ENCODE data around the gene AREL1.

The AREL1 gene

DNA sequence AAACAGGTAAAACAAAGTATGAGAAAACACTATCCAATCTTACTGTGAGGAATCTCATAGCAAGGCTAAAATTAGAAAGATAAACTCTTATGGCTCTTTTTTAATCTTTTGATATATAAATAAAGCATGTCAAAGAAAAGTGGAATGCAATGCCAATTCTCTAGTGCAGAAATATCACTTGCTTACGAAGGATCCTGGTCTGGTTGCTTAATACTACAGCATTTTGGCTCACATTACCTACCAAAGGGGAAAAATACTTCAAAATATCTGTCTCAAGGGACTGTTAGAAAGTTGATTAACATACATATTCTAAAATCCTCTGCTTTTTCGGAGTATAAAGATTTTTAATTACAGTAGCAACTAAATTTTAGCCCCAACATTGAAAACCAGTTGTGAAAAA, 21.4 kb downstream of the AREL1 start (continued):
- TF ChIP-seq, protein P1, sequence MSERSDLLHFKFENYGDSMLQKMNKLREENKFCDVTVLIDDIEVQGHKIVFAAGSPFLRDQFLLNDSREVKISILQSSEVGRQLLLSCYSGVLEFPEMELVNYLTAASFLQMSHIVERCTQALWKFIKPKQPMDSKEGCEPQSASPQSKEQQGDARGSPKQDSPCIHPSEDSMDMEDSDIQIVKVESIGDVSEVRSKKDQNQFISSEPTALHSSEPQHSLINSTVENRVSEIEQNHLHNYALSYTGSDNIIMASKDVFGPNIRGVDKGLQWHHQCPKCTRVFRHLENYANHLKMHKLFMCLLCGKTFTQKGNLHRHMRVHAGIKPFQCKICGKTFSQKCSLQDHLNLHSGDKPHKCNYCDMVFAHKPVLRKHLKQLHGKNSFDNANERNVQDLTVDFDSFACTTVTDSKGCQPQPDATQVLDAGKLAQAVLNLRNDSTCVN (tag by site-specific recombination; optimal IDR thresholded peaks at IDR 0.05) = no peak
- no peak for TF ChIP-seq ZNF354C (tag by site-specific recombination; IDR thresholded peaks at IDR 0.05; ENCODE audit: borderline replicate concordance, low read depth)
- no peak for TF ChIP-seq ZNF560 (tag by site-specific recombination; IDR thresholded peaks at IDR 0.05; ENCODE audit: borderline replicate concordance)
- no peak for TF ChIP-seq ZNF175 (tag by site-specific recombination; IDR thresholded peaks at IDR 0.05)
- no peak for TF ChIP-seq ZNF394 (tag by site-specific recombination; IDR thresholded peaks at IDR 0.05; ENCODE audit: borderline replicate concordance)
- TF ChIP-seq ZNF366 (tag by site-specific recombination; conservative IDR thresholded peaks at IDR 0.05) = no peak
- TF ChIP-seq, protein P2, sequence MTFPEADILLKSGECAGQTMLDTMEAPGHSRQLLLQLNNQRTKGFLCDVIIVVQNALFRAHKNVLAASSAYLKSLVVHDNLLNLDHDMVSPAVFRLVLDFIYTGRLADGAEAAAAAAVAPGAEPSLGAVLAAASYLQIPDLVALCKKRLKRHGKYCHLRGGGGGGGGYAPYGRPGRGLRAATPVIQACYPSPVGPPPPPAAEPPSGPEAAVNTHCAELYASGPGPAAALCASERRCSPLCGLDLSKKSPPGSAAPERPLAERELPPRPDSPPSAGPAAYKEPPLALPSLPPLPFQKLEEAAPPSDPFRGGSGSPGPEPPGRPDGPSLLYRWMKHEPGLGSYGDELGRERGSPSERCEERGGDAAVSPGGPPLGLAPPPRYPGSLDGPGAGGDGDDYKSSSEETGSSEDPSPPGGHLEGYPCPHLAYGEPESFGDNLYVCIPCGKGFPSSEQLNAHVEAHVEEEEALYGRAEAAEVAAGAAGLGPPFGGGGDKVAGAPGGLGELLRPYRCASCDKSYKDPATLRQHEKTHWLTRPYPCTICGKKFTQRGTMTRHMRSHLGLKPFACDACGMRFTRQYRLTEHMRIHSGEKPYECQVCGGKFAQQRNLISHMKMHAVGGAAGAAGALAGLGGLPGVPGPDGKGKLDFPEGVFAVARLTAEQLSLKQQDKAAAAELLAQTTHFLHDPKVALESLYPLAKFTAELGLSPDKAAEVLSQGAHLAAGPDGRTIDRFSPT (tag by site-specific recombination; IDR thresholded peaks at IDR 0.05) = no peak

DNA sequence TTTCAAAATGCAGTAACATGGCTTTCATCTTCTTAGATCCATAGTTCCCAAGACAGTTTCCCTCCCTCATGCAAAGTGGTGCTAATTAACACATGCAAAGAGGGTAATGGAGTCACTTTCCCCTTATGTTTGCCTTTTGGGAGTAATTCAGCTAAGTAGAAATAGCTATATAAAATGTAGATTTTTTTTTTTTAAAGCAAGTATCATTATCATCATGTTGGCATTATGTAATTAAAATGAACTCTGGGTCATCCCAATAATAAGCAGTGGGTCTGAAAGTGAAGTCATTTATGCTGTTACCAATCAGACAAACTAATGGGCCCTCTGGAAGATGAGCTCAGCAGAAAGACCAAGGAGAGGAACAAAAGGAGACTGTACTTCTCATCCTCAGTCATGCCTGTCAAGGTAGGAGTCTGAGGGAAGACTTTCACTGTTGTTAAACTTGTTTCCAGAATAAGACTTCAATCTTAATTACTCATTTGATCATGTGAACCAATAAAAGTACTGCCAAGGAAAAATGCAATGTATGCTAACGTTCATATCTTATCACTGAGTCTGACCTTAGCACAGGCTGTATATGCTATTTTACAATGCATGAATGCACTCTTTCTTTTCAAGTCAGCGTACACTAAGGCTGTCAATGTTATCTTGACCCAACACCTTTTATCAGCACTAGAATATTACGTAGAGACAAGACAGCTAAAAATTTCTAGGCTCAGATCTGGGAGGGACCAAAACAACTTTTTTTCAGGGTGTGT, 26.8 kb downstream of the AREL1 start:
- no peak overlapping the region for H3K27ac ChIP-seq (ENCODE audit: extremely low read depth, low read depth, low read length)
- H3K9me3 ChIP-seq (ENCODE audit: control insufficient read depth, insufficient read depth, low read depth, low read length) = no peaks in the 10 kb centered on the region
- ChIA-PET POLR2A (no interaction called here), CTCF (interaction anchor here (0.5 to 1.3 kb wide), 5 partner anchors 50 to 429 kb away, joined by 3 to 7 read pairs (median 4); partner anchors contain the start of gene LTBP2)
- TF ChIP-seq TCF7L2 (IDR thresholded peaks at IDR 0.05; ENCODE audit: borderline replicate concordance, low read depth, low read length) (no peak), ZNF791 (tag by site-specific recombination; IDR thresholded peaks at IDR 0.05) (no peak), ZNF501 (tag by site-specific recombination; IDR thresholded peaks at IDR 0.05) (no peak), ZSCAN23 (tag by site-specific recombination; IDR thresholded peaks at IDR 0.05) (no peak), ZNF19 (tag by site-specific recombination; IDR thresholded peaks at IDR 0.05; ENCODE audit: low read depth) (no peak), ZNF530 (tag by site-specific recombination; IDR thresholded peaks at IDR 0.05; ENCODE audit: low read depth) (no peak), SCRT1 (tag by site-specific recombination; IDR thresholded peaks at IDR 0.05; ENCODE audit: borderline replicate concordance) (no peak)
- TF ChIP-seq, protein P3, sequence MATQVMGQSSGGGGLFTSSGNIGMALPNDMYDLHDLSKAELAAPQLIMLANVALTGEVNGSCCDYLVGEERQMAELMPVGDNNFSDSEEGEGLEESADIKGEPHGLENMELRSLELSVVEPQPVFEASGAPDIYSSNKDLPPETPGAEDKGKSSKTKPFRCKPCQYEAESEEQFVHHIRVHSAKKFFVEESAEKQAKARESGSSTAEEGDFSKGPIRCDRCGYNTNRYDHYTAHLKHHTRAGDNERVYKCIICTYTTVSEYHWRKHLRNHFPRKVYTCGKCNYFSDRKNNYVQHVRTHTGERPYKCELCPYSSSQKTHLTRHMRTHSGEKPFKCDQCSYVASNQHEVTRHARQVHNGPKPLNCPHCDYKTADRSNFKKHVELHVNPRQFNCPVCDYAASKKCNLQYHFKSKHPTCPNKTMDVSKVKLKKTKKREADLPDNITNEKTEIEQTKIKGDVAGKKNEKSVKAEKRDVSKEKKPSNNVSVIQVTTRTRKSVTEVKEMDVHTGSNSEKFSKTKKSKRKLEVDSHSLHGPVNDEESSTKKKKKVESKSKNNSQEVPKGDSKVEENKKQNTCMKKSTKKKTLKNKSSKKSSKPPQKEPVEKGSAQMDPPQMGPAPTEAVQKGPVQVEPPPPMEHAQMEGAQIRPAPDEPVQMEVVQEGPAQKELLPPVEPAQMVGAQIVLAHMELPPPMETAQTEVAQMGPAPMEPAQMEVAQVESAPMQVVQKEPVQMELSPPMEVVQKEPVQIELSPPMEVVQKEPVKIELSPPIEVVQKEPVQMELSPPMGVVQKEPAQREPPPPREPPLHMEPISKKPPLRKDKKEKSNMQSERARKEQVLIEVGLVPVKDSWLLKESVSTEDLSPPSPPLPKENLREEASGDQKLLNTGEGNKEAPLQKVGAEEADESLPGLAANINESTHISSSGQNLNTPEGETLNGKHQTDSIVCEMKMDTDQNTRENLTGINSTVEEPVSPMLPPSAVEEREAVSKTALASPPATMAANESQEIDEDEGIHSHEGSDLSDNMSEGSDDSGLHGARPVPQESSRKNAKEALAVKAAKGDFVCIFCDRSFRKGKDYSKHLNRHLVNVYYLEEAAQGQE (tag by site-specific recombination; IDR thresholded peaks at IDR 0.05) = no peak
- TF ChIP-seq, protein P4, sequence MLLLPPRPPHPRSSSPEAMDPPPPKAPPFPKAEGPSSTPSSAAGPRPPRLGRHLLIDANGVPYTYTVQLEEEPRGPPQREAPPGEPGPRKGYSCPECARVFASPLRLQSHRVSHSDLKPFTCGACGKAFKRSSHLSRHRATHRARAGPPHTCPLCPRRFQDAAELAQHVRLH (tag by site-specific recombination; IDR thresholded peaks at IDR 0.05) = no peak
- no peaks in the 10 kb centered on the region for H3K4me1 ChIP-seq (ENCODE audit: control insufficient read depth, insufficient read depth, low read length)
- no peak overlapping the region for H3K4me3 ChIP-seq (ENCODE audit: low read depth, low read length)
- H3K36me3 ChIP-seq (ENCODE audit: control insufficient read depth in 2 of 2, insufficient read depth in 1 of 2, low read length in 2 of 2) = peaks cover 27 to 79% of the 10 kb centered on the region in 2 experiments
